Glomerular visceral epithelial cell (primary cell): Measurements from ENCODE around the gene TOR4A.
"Not testable (repeated sequence)": the region's sequence is repeated elsewhere in the genome, so short reads cannot be mapped to it uniquely, and the experiment has no call there.

Source experiments
- DNase-seq: peaks from one replicate; pipeline ENCODE4 v3.0.0-alpha.2; 2016; ENCODE audit errors: extremely low spot score

The TOR4A gene

GRCh38 chr9:137317718-137318511, 40.4 kb downstream of the TOR4A start:
- no peak for DNase-seq

GRCh38 chr9:137318602-137319001, 41.1 kb downstream of the TOR4A start:
- no peak for DNase-seq

- DNase-seq = no peak
Measured at GRCh38 chr9:137319011-137319738, 41.6 kb downstream of the TOR4A start.

GRCh38 chr9:137319739-137320551, 42.4 kb downstream of the TOR4A start:
- no peak for DNase-seq

- DNase-seq = no peak
Measured at GRCh38 chr9:137320555-137321384, 43.2 kb downstream of the TOR4A start.

GRCh38 chr9:137321726-137322361, 44.3 kb downstream of the TOR4A start:
- DNase-seq = no peak

- no peak for DNase-seq
Measured at GRCh38 chr9:137323531-137324331, 46.2 kb downstream of the TOR4A start.

- DNase-seq = no peak
Measured at GRCh38 chr9:137325124-137325523, 47.6 kb downstream of the TOR4A start.

- DNase-seq = no peak
Measured at GRCh38 chr9:137325799-137326198, 48.3 kb downstream of the TOR4A start.

GRCh38 chr9:137326445-137327065, 49.0 kb downstream of the TOR4A start:
- no peak for DNase-seq

GRCh38 chr9:137327641-137328550, 50.4 kb downstream of the TOR4A start:
- DNase-seq = not testable (repeated sequence)

GRCh38 chr9:137329590-137329989, 52.1 kb downstream of the TOR4A start:
- not testable (repeated sequence) for DNase-seq

- DNase-seq = no peak
Measured at GRCh38 chr9:137330689-137331088, 53.2 kb downstream of the TOR4A start.

- DNase-seq = no peak
Measured at GRCh38 chr9:137331929-137332328, 54.4 kb downstream of the TOR4A start.
